H9 (cell line): ENCODE results near the gene B9D1. TPM values are rescaled to one million over a fixed set of nuclear protein-coding genes. Genes with fewer than 3 reads are reported as not detected.

ENCODE experiments used
- DNase-seq: peaks from one replicate; pipeline ENCODE4 v3.0.0-alpha.2; 2017
- H2AFZ ChIP-seq: one replicate; pipeline ENCODE4 v1.6.1; 2013; ENCODE audit warnings: mild to moderate bottlenecking, low read length, control low read depth, moderate library complexity
- H2AK5ac ChIP-seq: 2 replicates; pipeline ENCODE4 v1.6.1; 2013; ENCODE audit warnings: low read length, control low read depth, mixed read lengths; ENCODE audit not compliant: insufficient read length
- H2BK120ac ChIP-seq: one replicate; pipeline ENCODE4 v1.6.1; 2013; ENCODE audit warnings: low read depth, mild to moderate bottlenecking, low read length, control low read depth, inconsistent platforms; ENCODE audit not compliant: poor library complexity, severe bottlenecking
- H2BK12ac ChIP-seq: 2 replicates; pipeline ENCODE4 v1.6.1; 2013; ENCODE audit warnings: low read length, control low read depth, mixed read lengths, low read depth; ENCODE audit not compliant: insufficient read length
- H2BK15ac ChIP-seq: 2 replicates; pipeline ENCODE4 v1.6.1; 2013; ENCODE audit warnings: low read depth, low read length, control low read depth
- H2BK20ac ChIP-seq: one replicate; pipeline ENCODE4 v1.6.1; 2013; ENCODE audit warnings: low read depth, mild to moderate bottlenecking, low read length, control low read depth, inconsistent platforms; ENCODE audit not compliant: poor library complexity, severe bottlenecking
- H2BK5ac ChIP-seq: 2 replicates; pipeline ENCODE4 v1.6.1; 2013; ENCODE audit warnings: low read length, control low read depth, mixed read lengths; ENCODE audit not compliant: insufficient read length
- H3K14ac ChIP-seq: 2 replicates; pipeline ENCODE4 v1.6.1; 2013; ENCODE audit warnings: low read length, control low read depth; ENCODE audit not compliant: insufficient read depth
- H3K18ac ChIP-seq: 2 replicates; pipeline ENCODE4 v1.6.1; 2013; ENCODE audit warnings: low read depth, mild to moderate bottlenecking, mixed read lengths, low read length, control low read depth; ENCODE audit not compliant: insufficient read length
- H3K23ac ChIP-seq: 2 replicates; pipeline ENCODE4 v1.6.1; 2013; ENCODE audit warnings: low read length, control low read depth, mixed read lengths, low read depth; ENCODE audit not compliant: insufficient read length
- H3K23me2 ChIP-seq: 2 replicates; pipeline ENCODE4 v1.6.1; 2013; ENCODE audit warnings: low read depth, mild to moderate bottlenecking, mixed read lengths, low read length, control low read depth; ENCODE audit not compliant: insufficient read length, poor library complexity, severe bottlenecking
- H3K27ac ChIP-seq: 2 replicates; pipeline ENCODE4 v1.5.1; 2013; ENCODE audit warnings: low read length, control low read depth, mixed read lengths, low read depth; ENCODE audit not compliant: insufficient read length
- H3K27me3 ChIP-seq: 2 replicates; pipeline ENCODE4 v1.6.1; 2013; ENCODE audit warnings: low read length, control low read depth, inconsistent platforms; ENCODE audit not compliant: insufficient read depth
- H3K4ac ChIP-seq: 2 replicates; pipeline ENCODE4 v1.6.1; 2013; ENCODE audit warnings: low read depth, mild to moderate bottlenecking, control low read depth, inconsistent platforms, low read length, moderate library complexity
- H3K4me1 ChIP-seq: 2 replicates; pipeline ENCODE4 v1.6.1; 2013; ENCODE audit warnings: low read length, control low read depth, inconsistent platforms; ENCODE audit not compliant: insufficient read depth
- H3K4me2 ChIP-seq: 2 replicates; pipeline ENCODE4 v1.6.1; 2013; ENCODE audit warnings: low read length, control low read depth, mixed read lengths; ENCODE audit not compliant: insufficient read length, insufficient read depth
- H3K56ac ChIP-seq: 2 replicates; pipeline ENCODE4 v1.6.1; 2013; ENCODE audit warnings: low read depth, mild to moderate bottlenecking, mixed read lengths, low read length, control low read depth; ENCODE audit not compliant: insufficient read length
- H3K79me1 ChIP-seq: 2 replicates; pipeline ENCODE4 v1.6.1; 2013; ENCODE audit warnings: low read depth, mild to moderate bottlenecking, moderate library complexity, low read length, control low read depth, inconsistent platforms; ENCODE audit not compliant: insufficient read depth, poor library complexity, severe bottlenecking
- H3K79me2 ChIP-seq: 2 replicates; pipeline ENCODE4 v1.6.1; 2013; ENCODE audit warnings: low read length, control low read depth, inconsistent platforms; ENCODE audit not compliant: insufficient read depth
- H3K9ac ChIP-seq: 2 replicates; pipeline ENCODE4 v1.6.1; 2013; ENCODE audit warnings: low read length, control low read depth, mixed read lengths; ENCODE audit not compliant: insufficient read length; ENCODE audit errors: extremely low read depth
- H3K9me3 ChIP-seq: one replicate; pipeline ENCODE4 v1.6.1; 2013; ENCODE audit warnings: low read depth, low read length, inconsistent platforms; ENCODE audit not compliant: control insufficient read depth
- H3T11ph ChIP-seq: one replicate; pipeline ENCODE4 v1.6.1; 2013; ENCODE audit warnings: mild to moderate bottlenecking, low read length, control low read depth, inconsistent platforms
- H4K20me1 ChIP-seq: one replicate; pipeline ENCODE4 v1.6.1; 2013; ENCODE audit not compliant: control insufficient read depth, insufficient read length, insufficient read depth
- H4K5ac ChIP-seq: 2 replicates; pipeline ENCODE4 v1.6.1; 2013; ENCODE audit warnings: low read depth, mild to moderate bottlenecking, mixed read lengths, low read length, control low read depth; ENCODE audit not compliant: insufficient read length
- H4K8ac ChIP-seq: replicated peaks from 2 replicates; pipeline ENCODE4 v1.6.1; 2013; ENCODE audit warnings: low read length, control low read depth, mixed read lengths, low read depth; ENCODE audit not compliant: insufficient read length
- H4K91ac ChIP-seq: 2 replicates; pipeline ENCODE4 v1.6.1; 2013; ENCODE audit warnings: low read depth, mild to moderate bottlenecking, moderate library complexity, mixed read lengths, low read length, control low read depth; ENCODE audit not compliant: insufficient read length
- H3K27ac Mint-ChIP-seq, 3 experiments: 2 replicates in 2 of 3; 3 replicates in 1 of 3; pipeline ENCODE4 v1.8.0; 2020 to 2021; ENCODE audit warnings: mixed read lengths in 3 of 3, mild to moderate bottlenecking in 1 of 3, moderate library complexity in 1 of 3
- H3K27me3 Mint-ChIP-seq: 2 replicates; pipeline ENCODE4 v1.8.0; 2021; ENCODE audit warnings: low read depth, mild to moderate bottlenecking, moderate library complexity, mixed read lengths
- H3K36me3 Mint-ChIP-seq, 3 experiments: 2 replicates in 2 of 3; 3 replicates in 1 of 3; pipeline ENCODE4 v1.8.0; 2020 to 2021; ENCODE audit warnings: low read depth in 3 of 3, mixed read lengths in 3 of 3; ENCODE audit not compliant: insufficient read depth in 1 of 3
- H3K4me1 Mint-ChIP-seq, 2 experiments: 2 replicates each; pipeline ENCODE4 v1.8.0; 2020; ENCODE audit warnings: mixed read lengths in 2 of 2
- H3K4me3 Mint-ChIP-seq, 2 experiments: 2 replicates in 1 of 2; 3 replicates in 1 of 2; pipeline ENCODE4 v1.8.0; 2020 to 2021; ENCODE audit warnings: mild to moderate bottlenecking in 2 of 2, mixed read lengths in 2 of 2, moderate library complexity in 1 of 2
- H3K9me3 Mint-ChIP-seq, 2 experiments: 2 replicates in 1 of 2; 3 replicates in 1 of 2; pipeline ENCODE4 v1.8.0; 2020; ENCODE audit warnings: mild to moderate bottlenecking in 2 of 2, mixed read lengths in 2 of 2, moderate library complexity in 1 of 2
- CTCF ChIP-seq: fragments of 200-600 bp; sonication (generic); conservative IDR thresholded peaks from 3 replicates; pipeline ENCODE4 v1.8.0; 2021; ENCODE audit warnings: antibody characterized with exemption, mild to moderate bottlenecking
- WGBS: extraction: QIAGEN DNeasy Blood & Tissue Kit; methylation state at CpG from one replicate; pipeline ENCODE4 v1.1.7; 2013; ENCODE audit warnings: missing lambda C conversion rate, low lambda C conversion rate, mixed read lengths; ENCODE audit not compliant: insufficient read length; ENCODE audit errors: extremely low coverage; 5-methylcytosine and 5-hydroxymethylcytosine counted together
- total RNA-seq: library from RNA; stranded (reverse); gene quantifications from 2 replicates; pipeline ENCODE4 v1.2.1, GENCODE V29; 2021

B9D1 gene
- total RNA-seq, 1 experiment from 2014 or later = 30.4 TPM

GRCh38 chr17:19404264-19404663 lies 41.7 kb upstream of the B9D1 start:
- H3K27ac ChIP-seq = no peak overlapping the region
- no peak for DNase-seq
- TF ChIP-seq CTCF = no peak
- peaks cover 2% of the 10 kb centered on the region for H3K27me3 Mint-ChIP-seq
- no peaks in the 10 kb centered on the region for H3K9me3 ChIP-seq
- H3K14ac ChIP-seq = no peak overlapping the region
- no peaks in the 10 kb centered on the region for H3K4me1 ChIP-seq
- no peak overlapping the region for H3K18ac ChIP-seq
- H4K91ac ChIP-seq = no peak overlapping the region
- H3K27me3 ChIP-seq = no peaks in the 10 kb centered on the region
- H3K79me2 ChIP-seq = no peaks in the 10 kb centered on the region
- H3K4me1 Mint-ChIP-seq = peaks cover 0 to 2% of the 10 kb centered on the region in 2 experiments; a peak in 1 of 4 replicates
- H4K8ac ChIP-seq = no peak overlapping the region
- H3K4me3 Mint-ChIP-seq = no peak overlapping the region
- H3K79me1 ChIP-seq = no peaks in the 10 kb centered on the region
- no peak overlapping the region for H2BK5ac ChIP-seq
- H3K23me2 ChIP-seq = no peaks in the 10 kb centered on the region
- H3K4me2 ChIP-seq = no peak overlapping the region
- H4K20me1 ChIP-seq = no peaks in the 10 kb centered on the region
- H3K56ac ChIP-seq = no peak overlapping the region
- no peak overlapping the region for H2BK20ac ChIP-seq
- H2BK12ac ChIP-seq = no peak overlapping the region
- H3K9me3 Mint-ChIP-seq = no peaks in the 10 kb centered on the region
- H3K23ac ChIP-seq = no peak overlapping the region
- no CpG with 5 or more reads among the region's 1 CpG for WGBS
- H4K5ac ChIP-seq = no peak overlapping the region
- no peak overlapping the region for H3K4ac ChIP-seq
- no peak overlapping the region for H2BK120ac ChIP-seq
- no peak overlapping the region for H3T11ph ChIP-seq
- H2BK15ac ChIP-seq = no peak overlapping the region
- no peak overlapping the region for H3K9ac ChIP-seq
- H2AFZ ChIP-seq = no peak overlapping the region
- H3K36me3 Mint-ChIP-seq = no peaks in the 10 kb centered on the region; a peak in 1 of 7 replicates
- no peak overlapping the region for H3K27ac Mint-ChIP-seq
- no peak overlapping the region for H2AK5ac ChIP-seq
